Activated B cell treated with CpG ODN at 0.5 μM for 24 hours (primary cell): ENCODE measurements around the gene GALM. TPM values are rescaled to one million over a fixed set of nuclear protein-coding genes. Genes with fewer than 3 reads are reported as not detected.
A peak's percentile ranks its signal among the peaks of the same experiment; 100 is the strongest.

Source experiments
- ATAC-seq: fragments of 200-7000 bp; cut with Tn5 transposase; one replicate; pipeline ENCODE4 v1.10.0; 2021; ENCODE audit warnings: low read depth, mild to moderate bottlenecking, moderate library complexity
- CTCF ChIA-PET: fragments of 350-600 bp; sonication (Branson Sonifier 250); formaldehyde crosslinking; loops from one replicate; lab custom pipeline; 2021; ENCODE audit warnings: antibody characterized with exemption; lab: Charles Lee
- POLR2A ChIA-PET: fragments of 350-600 bp; sonication (Branson Sonifier 250); formaldehyde crosslinking; loops from one replicate; lab custom pipeline; 2021; ENCODE audit warnings: antibody characterized with exemption; lab: Charles Lee
- DNase-seq: peaks from one replicate; pipeline ENCODE4 v3.0.0; 2022
- H3K27ac Mint-ChIP-seq: one replicate; pipeline ENCODE4 v1.8.0; 2020; ENCODE audit warnings: mixed read lengths
- H3K27me3 Mint-ChIP-seq: one replicate; pipeline ENCODE4 v1.8.0; 2021; ENCODE audit warnings: mixed read lengths
- H3K36me3 Mint-ChIP-seq: one replicate; pipeline ENCODE4 v1.8.0; 2021; ENCODE audit warnings: low read depth, mixed read lengths
- H3K4me1 Mint-ChIP-seq: one replicate; pipeline ENCODE4 v1.8.0; 2021; ENCODE audit warnings: mixed read lengths
- H3K4me3 Mint-ChIP-seq: one replicate; pipeline ENCODE4 v1.8.0; 2020; ENCODE audit warnings: mild to moderate bottlenecking, mixed read lengths
- H3K9me3 Mint-ChIP-seq: one replicate; pipeline ENCODE4 v1.8.0; 2020; ENCODE audit warnings: mixed read lengths
- intact Hi-C: fragments of 100-400 bp; cut with micrococcal nuclease; formaldehyde crosslinking; loops from one replicate; pipeline ENCODE4 v1.15.1; 2024
- total RNA-seq: library from RNA; stranded (reverse); gene quantifications from 2 replicates; pipeline ENCODE4 v1.2.3, GENCODE V29; 2022
- TF ChIP-seq, protein P1 (sequence below): fragments of 200-600 bp; IDR thresholded peaks from one replicate; pipeline ENCODE4 v1.8.0; 2022; ENCODE audit warnings: antibody characterized with exemption, mild to moderate bottlenecking

GALM gene
- total RNA-seq, 1 donor from 2014 or later: 5.4 TPM

DNA sequence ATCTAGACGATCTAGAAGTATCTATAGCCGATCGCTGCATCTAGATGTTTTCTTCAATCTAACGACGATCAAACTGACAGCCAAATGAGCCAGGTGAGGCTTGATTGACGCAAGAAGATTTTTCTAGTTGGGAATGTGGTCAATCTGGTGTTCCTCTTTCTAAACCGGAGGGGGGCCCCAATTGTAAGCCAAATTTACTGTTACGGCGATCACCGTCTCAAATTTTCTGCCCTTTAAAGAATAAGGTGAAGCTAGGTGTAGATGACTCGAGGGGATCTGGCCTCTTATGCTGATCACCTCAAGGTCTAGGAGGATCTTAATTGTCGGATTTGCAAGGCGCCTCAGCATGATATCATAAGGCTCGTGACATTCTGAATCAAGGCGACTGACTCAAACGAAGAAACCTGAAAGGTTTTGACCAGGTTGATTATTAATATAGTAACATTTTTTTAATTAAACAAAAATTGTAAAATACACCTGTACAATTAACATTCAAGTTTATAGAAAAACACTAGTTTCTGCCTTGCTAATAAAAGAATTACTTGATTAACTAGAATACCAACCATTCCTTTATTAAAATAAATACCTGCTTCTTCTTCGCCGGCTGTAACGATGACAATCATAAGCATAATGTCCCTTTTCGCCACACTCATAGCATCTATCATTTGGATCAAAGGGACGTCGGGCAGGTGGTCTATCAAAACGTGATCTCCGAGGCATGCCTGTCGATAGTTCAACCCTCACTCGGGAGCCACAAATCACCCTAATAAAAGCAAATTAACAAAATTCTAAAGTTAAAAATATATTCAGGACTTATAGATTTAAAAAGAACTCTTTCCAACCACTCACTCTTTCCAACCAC lies 83.3 kb downstream of the GALM start:
- no peak for DNase-seq
- no peak for ATAC-seq
- Mint-ChIP-seq H3K4me3 (peak overlapping the region; percentile 98), H3K27me3 (no peaks in the 10 kb centered on the region), H3K36me3 (peaks cover 68% of the 10 kb centered on the region), H3K9me3 (no peaks in the 10 kb centered on the region), H3K27ac (peak overlapping the region; percentile 83), H3K4me1 (peaks cover 74% of the 10 kb centered on the region)
- ChIA-PET CTCF (interaction anchor here (2.0 kb wide), 1 partner anchor 168 kb away, joined by 9 read pairs; no protein-coding TSS in a partner anchor), POLR2A (interaction anchor here (0.6 to 2.5 kb wide), 3 partner anchors 11 to 58 kb away, joined by 3 to 11 read pairs (median 3); no protein-coding TSS in a partner anchor)
- intact Hi-C loops: no loop called here
- TF ChIP-seq, protein P1, sequence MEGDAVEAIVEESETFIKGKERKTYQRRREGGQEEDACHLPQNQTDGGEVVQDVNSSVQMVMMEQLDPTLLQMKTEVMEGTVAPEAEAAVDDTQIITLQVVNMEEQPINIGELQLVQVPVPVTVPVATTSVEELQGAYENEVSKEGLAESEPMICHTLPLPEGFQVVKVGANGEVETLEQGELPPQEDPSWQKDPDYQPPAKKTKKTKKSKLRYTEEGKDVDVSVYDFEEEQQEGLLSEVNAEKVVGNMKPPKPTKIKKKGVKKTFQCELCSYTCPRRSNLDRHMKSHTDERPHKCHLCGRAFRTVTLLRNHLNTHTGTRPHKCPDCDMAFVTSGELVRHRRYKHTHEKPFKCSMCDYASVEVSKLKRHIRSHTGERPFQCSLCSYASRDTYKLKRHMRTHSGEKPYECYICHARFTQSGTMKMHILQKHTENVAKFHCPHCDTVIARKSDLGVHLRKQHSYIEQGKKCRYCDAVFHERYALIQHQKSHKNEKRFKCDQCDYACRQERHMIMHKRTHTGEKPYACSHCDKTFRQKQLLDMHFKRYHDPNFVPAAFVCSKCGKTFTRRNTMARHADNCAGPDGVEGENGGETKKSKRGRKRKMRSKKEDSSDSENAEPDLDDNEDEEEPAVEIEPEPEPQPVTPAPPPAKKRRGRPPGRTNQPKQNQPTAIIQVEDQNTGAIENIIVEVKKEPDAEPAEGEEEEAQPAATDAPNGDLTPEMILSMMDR: no peak

DNA sequence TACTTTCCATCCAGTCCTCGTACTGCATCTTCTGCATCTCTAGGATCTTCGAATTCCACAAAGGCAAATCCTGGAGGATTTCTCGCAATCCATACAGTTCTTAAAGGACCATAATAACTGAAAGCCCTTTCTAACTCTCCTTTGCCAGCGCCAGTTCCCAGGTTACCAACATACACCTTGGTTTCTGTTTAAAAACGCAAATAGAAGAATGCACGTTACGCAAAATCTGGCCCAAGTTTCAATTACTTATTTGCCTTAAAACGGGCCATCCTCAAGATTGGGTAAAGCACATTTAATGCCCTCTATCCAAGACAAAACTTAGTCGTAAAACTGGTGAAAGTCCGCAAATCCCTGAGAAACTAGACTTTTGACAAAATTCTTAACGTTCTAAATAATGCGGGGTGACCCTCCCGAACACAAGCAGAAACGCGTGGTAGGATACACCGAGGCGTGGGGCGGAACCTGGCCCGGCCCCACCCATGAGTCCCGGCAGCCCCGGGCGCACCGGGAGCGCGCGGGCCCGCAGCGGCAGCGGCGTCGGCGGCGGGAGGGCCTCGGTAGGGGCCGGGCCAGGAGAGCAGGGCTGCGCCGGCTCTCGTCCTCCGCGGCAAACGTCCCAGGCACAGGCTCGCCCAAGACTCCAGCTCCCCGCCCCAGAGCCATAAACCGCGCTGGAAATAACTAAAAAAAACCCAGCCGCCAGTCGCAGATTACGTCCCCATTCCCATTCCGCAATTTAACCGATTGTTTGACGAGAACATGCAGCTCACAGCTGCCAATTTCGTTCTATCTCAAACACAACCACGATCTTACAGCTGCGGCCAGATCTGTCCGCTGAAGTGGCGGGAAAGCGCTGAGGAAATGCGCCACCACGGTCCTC lies 84.3 kb downstream of the GALM start:
- Mint-ChIP-seq H3K4me3 (peak overlapping the region; percentile 98), H3K27me3 (no peaks in the 10 kb centered on the region), H3K9me3 (no peaks in the 10 kb centered on the region), H3K4me1 (peaks cover 67% of the 10 kb centered on the region), H3K27ac (peak overlapping the region; percentile 99), H3K36me3 (peaks cover 57% of the 10 kb centered on the region)
- peak; percentile 40 for ATAC-seq
- TF ChIP-seq, protein P1: no peak
- CTCF ChIA-PET: no interaction called here
- intact Hi-C loops: loop anchor here (1.0 to 5.0 kb wide), 6 partner anchors 217 to 1668 kb away; partner anchors contain the start of genes GPATCH11, HEATR5B, PRKD3 and RMDN2
- DNase-seq: peak; percentile 51
- POLR2A ChIA-PET: interaction anchor here (0.6 to 2.8 kb wide), 39 partner anchors 8 to 1784 kb away, joined by 3 to 40 read pairs (median 7); partner anchors contain the start of genes ATL2, DHX57, GALM and GEMIN6

DNA sequence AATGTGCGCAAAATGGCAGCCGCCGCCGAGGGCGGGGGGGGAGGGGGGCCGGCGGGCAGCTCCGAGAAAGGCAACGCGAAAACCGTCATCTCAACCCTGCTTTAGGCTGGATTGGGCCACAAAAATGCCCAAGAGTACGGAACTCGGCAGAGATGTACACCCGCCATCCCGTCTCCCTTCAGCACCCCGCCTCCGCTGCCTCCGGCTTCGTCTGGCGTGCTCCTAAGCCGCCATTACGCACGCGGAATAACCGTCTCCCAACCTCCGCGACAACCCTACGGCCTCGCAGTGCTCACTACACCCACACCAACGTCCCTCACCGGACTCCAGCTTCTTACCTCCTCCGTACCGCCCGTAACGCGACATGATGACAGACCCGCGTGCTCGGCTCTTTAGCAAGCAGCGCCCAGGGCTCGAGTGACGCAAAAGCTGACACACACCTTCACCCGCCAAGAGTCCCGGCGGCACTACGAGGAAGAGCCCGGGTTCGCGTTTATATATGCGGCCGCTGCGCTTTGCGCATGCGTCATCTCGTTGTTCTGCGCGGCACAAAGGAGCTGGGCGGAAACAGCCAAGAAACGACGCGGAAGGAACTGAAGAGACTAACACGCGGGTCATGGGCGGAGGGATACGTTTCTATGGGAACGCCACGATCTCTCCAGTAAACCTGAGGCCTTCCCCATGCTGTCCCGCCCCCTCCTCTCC lies 85.1 kb downstream of the GALM start, which contains the start of gene SRSF7:
TSS of gene SRSF7 (minus strand) at position 471 of the 705 bp plus-strand sequence. CDS start at position 366, 105 bp downstream.
- peaks cover 49% of the 10 kb centered on the region for H3K36me3 Mint-ChIP-seq
- peak within 1 kb of the TSS; percentile 99 for H3K27ac Mint-ChIP-seq
- peak within 1 kb of the TSS; percentile 98 for H3K4me3 Mint-ChIP-seq
- POLR2A ChIA-PET: interaction anchor here (0.6 to 2.8 kb wide), 60 partner anchors 9 to 1785 kb away, joined by 3 to 40 read pairs (median 5); partner anchors contain the start of genes ATL2, DHX57, GALM and GEMIN6
- no peaks in the 10 kb centered on the region for H3K9me3 Mint-ChIP-seq
- no peaks in the 10 kb centered on the region for H3K27me3 Mint-ChIP-seq
- DNase-seq (peak; percentile 98), ATAC-seq (peak; percentile 75)
- TF ChIP-seq, protein P1: no peak
- H3K4me1 Mint-ChIP-seq: peaks cover 59% of the 10 kb centered on the region
- intact Hi-C loops: loop anchor here (1.0 to 5.0 kb wide), 12 partner anchors 27 to 1669 kb away; partner anchors contain the start of genes ATL2, DHX57, GEMIN6 and GPATCH11
- CTCF ChIA-PET: interaction anchor here (1.0 kb wide), 1 partner anchor 148 kb away, joined by 3 read pairs; no protein-coding TSS in a partner anchor

DNA sequence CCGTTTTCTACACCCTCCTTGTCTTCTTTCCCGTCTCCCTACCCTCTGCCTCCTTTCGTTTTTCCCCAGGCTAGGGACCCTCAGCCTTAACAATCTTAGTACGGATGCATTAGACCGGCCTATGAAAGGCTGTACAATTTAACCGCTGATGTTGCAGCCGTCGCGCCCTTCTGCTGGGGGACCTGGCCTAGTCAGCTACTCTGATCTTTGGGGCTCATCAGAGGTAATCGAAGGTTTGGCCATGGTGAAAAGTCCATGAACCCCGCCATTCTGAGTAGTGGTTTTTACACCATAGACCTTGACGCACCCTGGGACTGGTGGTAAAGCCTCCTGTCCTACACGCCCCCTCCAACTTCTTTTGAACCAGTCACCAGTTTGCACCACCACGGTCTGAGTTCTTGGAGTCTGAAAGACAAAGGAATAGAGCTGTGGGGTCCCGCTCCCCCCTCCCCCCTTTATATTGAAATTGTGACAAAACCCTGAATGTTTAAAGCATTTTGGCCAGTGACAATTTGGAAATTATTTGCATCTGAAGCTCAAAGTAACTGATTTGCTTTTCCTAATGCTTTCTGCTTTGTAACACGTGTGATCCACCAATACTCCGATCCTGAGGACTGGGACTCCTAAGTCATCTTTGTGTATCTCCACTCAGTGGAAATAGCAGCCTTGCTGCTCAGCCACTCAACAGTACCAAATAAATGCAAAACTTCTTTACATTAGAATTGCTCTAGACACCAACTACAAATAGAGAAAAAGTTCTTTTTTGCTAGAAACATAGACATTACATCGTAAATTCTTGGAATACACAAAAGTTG lies 85.9 kb downstream of the GALM start:
- TF ChIP-seq, protein P1: no peak
- H3K9me3 Mint-ChIP-seq: no peaks in the 10 kb centered on the region
- H3K4me3 Mint-ChIP-seq: peak overlapping the region; percentile 98
- no peak for DNase-seq
- peak overlapping the region; percentile 99 for H3K27ac Mint-ChIP-seq
- ChIA-PET POLR2A (interaction anchor here (0.6 to 2.8 kb wide), 57 partner anchors 8 to 1785 kb away, joined by 3 to 40 read pairs (median 5); partner anchors contain the start of genes ATL2, DHX57, GALM and GEMIN6), CTCF (interaction anchor here (1.0 kb wide), 1 partner anchor 148 kb away, joined by 3 read pairs; no protein-coding TSS in a partner anchor)
- peaks cover 52% of the 10 kb centered on the region for H3K4me1 Mint-ChIP-seq
- H3K36me3 Mint-ChIP-seq: peaks cover 42% of the 10 kb centered on the region
- intact Hi-C loops: loop anchor here (1.0 to 5.0 kb wide), 11 partner anchors 26 to 1670 kb away; partner anchors contain the start of genes ATL2, DHX57, GEMIN6 and GPATCH11
- no peak for ATAC-seq
- H3K27me3 Mint-ChIP-seq: no peaks in the 10 kb centered on the region
